GM19025 (cell line): ENCODE results near the gene SLC43A2.
"Not testable (repeated sequence)": the region's sequence is repeated elsewhere in the genome, so short reads cannot be mapped to it uniquely, and the experiment has no call there.

Source experiments
- ATAC-seq: cut with Tn5 transposase; IDR thresholded peaks from one replicate; pipeline ENCODE4 v1.9.1; 2021; ENCODE audit warnings: mild to moderate bottlenecking, low read depth, moderate library complexity; ENCODE audit not compliant: unreplicated experiment

SLC43A2 gene

GRCh38 chr17:1592751-1593629 is 35.6 kb downstream of the SLC43A2 start:
- ATAC-seq = peak; percentile 73

DNA sequence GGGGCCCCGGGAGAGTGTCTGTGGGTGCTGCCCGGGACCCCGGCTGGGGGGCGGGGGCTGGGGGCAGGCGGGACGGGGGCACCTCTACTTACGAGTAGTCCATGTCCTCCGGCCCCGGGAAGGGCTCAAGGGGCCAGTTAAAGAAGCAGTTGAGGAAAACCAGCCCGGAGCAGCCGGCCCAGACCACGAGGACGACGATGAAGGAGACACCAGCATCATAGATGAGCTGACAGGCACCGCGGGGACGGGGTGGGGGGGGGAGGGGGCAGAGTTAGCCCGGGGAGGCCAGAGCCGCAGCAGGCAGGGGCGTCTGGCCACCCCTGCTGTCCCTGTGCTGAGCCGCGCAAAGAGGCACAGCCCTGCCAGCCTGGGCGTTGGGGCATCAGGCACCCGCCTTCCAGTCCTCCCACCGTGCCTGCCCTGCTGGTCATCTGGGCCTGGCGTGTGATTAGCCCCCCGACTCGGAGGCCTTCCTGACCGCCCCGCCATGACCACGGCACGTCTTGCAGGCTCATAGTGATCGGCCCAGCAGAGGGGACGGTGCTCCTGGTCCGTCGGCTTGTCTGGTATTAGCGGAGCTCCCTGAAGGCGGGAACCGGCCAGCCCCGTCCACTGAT is 37.1 kb downstream of the SLC43A2 start:
- no peak for ATAC-seq

GRCh38 chr17:1590747-1591473 is 37.7 kb downstream of the SLC43A2 start:
- no peak for ATAC-seq

DNA sequence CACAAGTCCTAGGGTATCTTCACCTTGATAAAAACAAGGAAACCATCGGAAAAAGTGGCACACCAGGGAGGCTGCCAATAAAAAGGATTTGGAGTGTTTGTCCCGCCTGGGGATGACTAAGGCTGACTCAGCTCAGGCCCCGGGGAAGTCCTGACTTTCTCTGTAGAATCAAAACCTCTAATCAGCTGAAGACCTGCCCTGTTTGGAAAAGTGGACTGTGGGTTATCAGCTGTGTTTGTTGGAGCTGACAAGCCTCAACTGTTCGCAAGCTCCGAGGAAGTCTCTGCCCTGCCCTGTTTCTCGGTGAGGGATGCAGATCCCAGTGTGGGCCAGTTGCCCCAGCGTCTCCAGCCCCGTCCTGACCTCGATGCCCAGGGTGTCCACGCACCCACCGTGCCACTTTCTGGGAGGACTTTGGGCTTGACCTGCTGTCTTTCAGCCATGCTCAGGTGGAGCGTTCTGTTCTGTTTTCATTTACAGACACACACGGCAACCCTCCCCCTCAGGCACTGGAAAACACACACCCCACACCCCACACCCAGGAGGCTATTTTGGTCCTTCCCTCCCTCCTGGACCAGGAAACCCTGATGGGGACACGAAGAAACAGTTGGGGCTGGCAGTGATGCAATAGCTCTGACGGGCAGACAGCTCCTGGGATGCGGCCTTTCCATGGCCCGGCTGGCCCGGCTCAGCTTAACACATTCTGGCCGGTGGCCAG is 38.4 kb downstream of the SLC43A2 start:
- ATAC-seq = no peak

DNA sequence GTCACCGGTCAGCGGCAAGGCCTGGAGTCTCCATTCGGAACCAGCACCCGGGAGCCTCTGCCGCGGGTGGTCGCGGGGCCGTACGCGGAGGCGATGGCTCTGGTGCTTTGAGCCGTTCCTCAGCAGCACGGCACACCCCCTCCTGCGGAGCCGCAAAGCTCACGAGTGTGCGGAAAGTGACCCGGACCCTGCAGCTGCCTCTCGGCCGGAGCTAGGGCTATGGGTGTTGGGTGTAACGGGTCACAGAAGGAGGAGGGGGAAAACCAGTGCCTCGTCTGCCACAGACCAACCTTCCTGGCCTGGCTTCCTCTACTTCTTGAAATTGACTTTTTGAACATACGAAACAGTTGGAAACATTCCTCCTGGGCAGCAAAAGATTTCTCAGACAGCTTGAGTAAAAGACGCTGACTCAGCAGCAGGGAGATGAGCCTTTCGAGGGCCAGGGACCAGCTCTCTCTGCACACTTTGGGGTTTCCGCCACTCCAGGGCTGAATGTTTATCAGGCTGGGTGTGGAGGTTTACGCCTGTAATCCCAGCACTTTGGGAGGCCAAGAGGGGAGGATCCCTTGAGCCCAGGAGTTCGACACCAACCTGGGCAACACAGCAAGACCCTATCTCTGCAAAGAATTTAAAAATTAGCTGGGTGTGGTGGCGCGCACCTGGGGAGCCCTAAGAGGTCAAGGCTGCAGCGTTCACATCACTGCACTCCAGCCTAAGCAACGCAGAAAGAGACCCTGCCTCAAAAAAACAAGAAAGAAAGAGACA is 39.6 kb downstream of the SLC43A2 start:
- no peak for ATAC-seq

DNA sequence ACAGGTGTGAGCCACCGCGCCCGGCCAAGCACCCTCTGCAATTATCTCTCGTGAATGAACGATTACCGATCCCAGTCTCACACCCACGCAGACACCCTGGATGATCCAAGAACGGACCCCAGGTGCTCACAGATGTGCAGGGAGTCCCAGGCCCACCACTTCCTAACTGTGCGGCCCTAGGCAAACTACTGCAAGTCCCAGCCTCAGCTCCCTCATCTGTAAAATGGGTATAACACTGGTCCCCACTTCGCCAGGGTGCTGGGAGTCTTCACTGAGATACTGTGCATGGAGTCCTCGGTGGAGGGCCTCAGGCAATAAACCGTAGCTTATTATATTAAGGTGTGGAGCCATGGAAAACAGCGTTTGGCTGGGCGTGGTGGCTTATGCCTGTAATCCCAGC is 44.5 kb downstream of the SLC43A2 start:
- no peak for ATAC-seq

- ATAC-seq = no peak
These were observed 45.1 kb downstream of the SLC43A2 start for GRCh38 chr17:1583556-1583955.

GRCh38 chr17:1582374-1582773 is 46.3 kb downstream of the SLC43A2 start:
- no peak for ATAC-seq

GRCh38 chr17:1580979-1581676 is 47.5 kb downstream of the SLC43A2 start:
- ATAC-seq = no peak

- ATAC-seq = no peak
These were observed 50.6 kb downstream of the SLC43A2 start for GRCh38 chr17:1578029-1578428.

- no peak for ATAC-seq
These were observed 51.0 kb downstream of the SLC43A2 start for GRCh38 chr17:1577583-1578013.

DNA sequence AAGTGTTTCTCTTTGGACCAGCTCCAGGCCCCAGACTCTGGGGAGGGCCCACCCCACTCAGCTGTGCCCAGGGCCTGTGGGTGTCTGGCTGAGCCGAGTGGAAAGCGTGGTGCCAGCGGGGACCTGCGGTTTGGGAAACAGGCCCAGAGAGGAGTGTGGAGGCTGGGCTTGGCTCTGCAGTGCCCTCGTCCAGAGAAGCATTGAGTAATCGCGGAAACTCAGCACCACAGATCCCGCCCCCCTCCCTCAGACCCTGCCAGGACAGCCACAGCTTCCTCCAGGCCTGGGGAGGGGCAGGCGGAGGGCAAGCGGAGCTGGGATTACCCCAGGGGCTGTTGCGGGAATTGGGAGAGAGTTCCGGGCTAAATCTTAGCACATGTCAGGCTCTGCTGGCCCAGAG is 51.5 kb downstream of the SLC43A2 start:
- ATAC-seq = no peak

GRCh38 chr17:1576500-1576899 is 52.1 kb downstream of the SLC43A2 start:
- no peak for ATAC-seq

- no peak for ATAC-seq
These were observed 53.8 kb downstream of the SLC43A2 start for GRCh38 chr17:1574697-1575471.

GRCh38 chr17:1573932-1574696 is 54.5 kb downstream of the SLC43A2 start:
- ATAC-seq = no peak

DNA sequence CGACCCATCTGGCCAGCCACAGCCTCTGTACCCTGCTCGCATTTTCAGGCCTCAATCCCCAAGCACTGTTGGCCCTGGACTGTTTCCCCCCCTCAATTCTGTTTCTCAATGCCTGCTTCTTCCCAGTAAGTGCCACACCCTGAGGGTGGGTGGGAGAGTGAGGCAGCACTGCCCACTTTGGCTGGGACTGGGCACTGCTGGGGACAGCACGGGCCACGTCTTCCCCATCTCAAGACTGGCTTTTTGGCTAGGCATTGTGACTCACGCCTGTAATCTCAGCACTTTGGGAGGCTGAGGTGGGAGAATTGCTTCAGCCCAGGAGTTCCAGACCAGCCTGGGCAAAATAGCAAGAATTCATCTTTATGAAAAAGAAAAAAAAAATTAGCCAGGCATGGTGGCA is 56.0 kb downstream of the SLC43A2 start:
- not testable (repeated sequence) for ATAC-seq

DNA sequence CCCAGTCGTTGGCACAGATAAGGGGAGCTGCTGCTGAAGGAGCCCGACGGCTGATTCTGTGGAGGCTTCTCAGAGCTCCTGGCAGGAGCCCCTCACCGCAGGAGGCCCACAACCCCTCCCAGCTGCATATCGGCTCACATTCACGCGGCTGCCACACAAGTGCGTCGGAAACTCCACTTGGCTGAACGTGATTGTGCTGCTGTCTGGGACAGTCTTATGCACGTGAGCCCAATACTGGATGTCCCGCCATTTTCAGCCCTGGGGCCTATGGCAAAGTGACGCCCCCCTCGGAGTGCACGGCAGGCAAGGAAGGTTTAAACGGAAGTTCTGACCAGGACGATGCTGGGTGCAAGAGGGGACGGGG is 57.3 kb downstream of the SLC43A2 start:
- ATAC-seq = no peak
